Activated naive CD8-positive, alpha-beta T cell treated with anti-CD3 and anti-CD28 coated beads for 36 hours (primary cell): ENCODE results near the gene FAM53A. TPM values are rescaled to one million over a fixed set of nuclear protein-coding genes. Genes with fewer than 3 reads are reported as not detected.

Experiments used
- DNase-seq: peaks from one replicate; pipeline ENCODE4 v3.0.0; 2021
- H3K27ac Mint-ChIP-seq: one replicate; pipeline ENCODE4 v1.8.0; 2022; ENCODE audit warnings: mild to moderate bottlenecking, moderate library complexity, mixed read lengths
- H3K27me3 Mint-ChIP-seq: one replicate; pipeline ENCODE4 v1.8.0; 2022; ENCODE audit warnings: mild to moderate bottlenecking, mixed read lengths
- H3K36me3 Mint-ChIP-seq: one replicate; pipeline ENCODE4 v1.8.0; 2021; ENCODE audit warnings: mild to moderate bottlenecking, mixed read lengths
- H3K4me1 Mint-ChIP-seq: one replicate; pipeline ENCODE4 v1.8.0; 2021; ENCODE audit warnings: mixed read lengths
- H3K4me3 Mint-ChIP-seq: one replicate; pipeline ENCODE4 v1.8.0; 2022; ENCODE audit warnings: mild to moderate bottlenecking, moderate library complexity, mixed read lengths
- H3K9me3 Mint-ChIP-seq: one replicate; pipeline ENCODE4 v1.8.0; 2022; ENCODE audit warnings: mixed read lengths
- total RNA-seq, 2 experiments: library from RNA; stranded (reverse); gene quantifications; one replicate each; pipeline ENCODE4 v1.2.3, GENCODE V29; 2021

Gene FAM53A
- total RNA-seq, 2 experiments from 2014 or later, result 0.82 to 1.3 TPM

GRCh38 chr4:1621526-1621925, 62.6 kb downstream of the FAM53A start:
- no peak for DNase-seq
- no peaks in the 10 kb centered on the region for H3K36me3 Mint-ChIP-seq
- no peak overlapping the region for H3K27ac Mint-ChIP-seq
- no peaks in the 10 kb centered on the region for H3K4me1 Mint-ChIP-seq
- H3K9me3 Mint-ChIP-seq, result no peaks in the 10 kb centered on the region
- H3K27me3 Mint-ChIP-seq, result no peaks in the 10 kb centered on the region
- H3K4me3 Mint-ChIP-seq, result no peak overlapping the region

- H3K4me3 Mint-ChIP-seq, result no peak overlapping the region
- no peak overlapping the region for H3K27ac Mint-ChIP-seq
- H3K27me3 Mint-ChIP-seq, result no peaks in the 10 kb centered on the region
- no peaks in the 10 kb centered on the region for H3K36me3 Mint-ChIP-seq
- peaks cover 15% of the 10 kb centered on the region for H3K4me1 Mint-ChIP-seq
- DNase-seq, result no peak
- H3K9me3 Mint-ChIP-seq, result peaks cover 7% of the 10 kb centered on the region
These were observed 64.9 kb downstream of the FAM53A start for GRCh38 chr4:1619151-1619672.

- Mint-ChIP-seq H3K9me3 (peaks cover 7% of the 10 kb centered on the region), H3K36me3 (no peaks in the 10 kb centered on the region), H3K27me3 (no peaks in the 10 kb centered on the region), H3K4me3 (no peak overlapping the region), H3K4me1 (peaks cover 15% of the 10 kb centered on the region), H3K27ac (no peak overlapping the region)
- DNase-seq, result no peak
These were observed 65.7 kb downstream of the FAM53A start for GRCh38 chr4:1618438-1618837.

DNA sequence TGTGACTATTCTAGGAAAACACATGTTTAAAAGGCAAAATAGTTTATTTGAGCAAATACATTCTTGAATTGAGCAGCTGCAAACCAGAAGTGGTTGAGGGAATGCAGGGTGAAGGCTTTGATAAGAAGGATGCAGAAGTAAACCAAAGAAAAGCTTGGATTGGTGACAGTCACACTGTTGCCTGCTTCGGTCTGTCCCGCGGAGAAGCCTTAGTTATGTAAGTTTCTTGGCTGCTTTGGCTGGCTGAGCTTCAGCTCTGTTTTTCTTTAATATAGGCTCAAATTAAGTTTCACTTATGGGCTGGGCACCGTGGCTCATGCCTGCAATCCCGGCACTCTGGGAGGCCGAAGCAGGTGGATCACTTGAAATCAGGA, 67.6 kb downstream of the FAM53A start:
- H3K36me3 Mint-ChIP-seq, result no peaks in the 10 kb centered on the region
- H3K27me3 Mint-ChIP-seq, result no peaks in the 10 kb centered on the region
- no peak for DNase-seq
- peaks cover 7% of the 10 kb centered on the region for H3K9me3 Mint-ChIP-seq
- H3K4me1 Mint-ChIP-seq, result peaks cover 15% of the 10 kb centered on the region
- no peak overlapping the region for H3K27ac Mint-ChIP-seq
- H3K4me3 Mint-ChIP-seq, result no peak overlapping the region

DNA sequence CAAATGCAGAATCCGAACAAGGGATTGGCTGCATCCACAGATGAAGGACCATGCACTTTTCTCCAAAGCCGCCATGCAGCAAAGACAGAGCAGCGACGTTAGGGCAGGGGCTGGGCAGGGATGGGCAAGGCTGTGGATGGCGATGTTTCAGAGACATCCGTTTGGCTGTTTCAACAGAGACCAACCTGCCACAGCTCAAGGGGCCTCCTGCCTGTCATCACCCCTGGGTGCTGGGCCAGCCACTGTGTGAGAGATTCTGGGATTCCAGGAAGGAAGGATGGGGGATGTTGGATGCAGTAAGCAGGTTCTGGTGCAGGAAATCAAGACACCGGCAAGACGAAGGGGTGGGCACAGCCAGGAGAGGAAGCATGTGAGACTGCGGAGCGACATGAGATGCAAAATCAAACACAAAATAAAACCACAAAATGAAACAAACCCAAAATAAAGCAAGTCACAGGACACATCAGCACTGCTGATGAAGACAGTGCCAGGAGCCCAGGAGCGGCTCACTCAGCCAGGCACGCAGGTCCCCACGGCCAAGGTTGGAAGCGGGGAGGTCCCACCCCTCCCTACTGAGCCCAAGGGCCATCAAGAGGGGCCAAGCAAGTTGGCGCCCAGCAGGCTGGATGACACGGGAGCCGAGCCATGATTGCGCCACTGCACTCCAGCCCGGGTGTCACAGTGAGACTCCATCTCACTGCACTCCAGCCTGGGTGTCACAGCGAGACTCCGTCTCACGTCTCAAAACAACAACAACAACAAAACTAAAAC, 68.1 kb downstream of the FAM53A start:
- H3K9me3 Mint-ChIP-seq, result peaks cover 7% of the 10 kb centered on the region
- no peak overlapping the region for H3K4me3 Mint-ChIP-seq
- no peaks in the 10 kb centered on the region for H3K27me3 Mint-ChIP-seq
- no peak for DNase-seq
- no peak overlapping the region for H3K27ac Mint-ChIP-seq
- no peaks in the 10 kb centered on the region for H3K36me3 Mint-ChIP-seq
- H3K4me1 Mint-ChIP-seq, result peaks cover 15% of the 10 kb centered on the region

GRCh38 chr4:1614854-1615595, 69.1 kb downstream of the FAM53A start:
- Mint-ChIP-seq H3K9me3 (peaks cover 7% of the 10 kb centered on the region), H3K4me3 (no peak overlapping the region), H3K27ac (no peak overlapping the region), H3K27me3 (no peaks in the 10 kb centered on the region), H3K4me1 (peaks cover 15% of the 10 kb centered on the region), H3K36me3 (no peaks in the 10 kb centered on the region)
- DNase-seq, result no peak

DNA sequence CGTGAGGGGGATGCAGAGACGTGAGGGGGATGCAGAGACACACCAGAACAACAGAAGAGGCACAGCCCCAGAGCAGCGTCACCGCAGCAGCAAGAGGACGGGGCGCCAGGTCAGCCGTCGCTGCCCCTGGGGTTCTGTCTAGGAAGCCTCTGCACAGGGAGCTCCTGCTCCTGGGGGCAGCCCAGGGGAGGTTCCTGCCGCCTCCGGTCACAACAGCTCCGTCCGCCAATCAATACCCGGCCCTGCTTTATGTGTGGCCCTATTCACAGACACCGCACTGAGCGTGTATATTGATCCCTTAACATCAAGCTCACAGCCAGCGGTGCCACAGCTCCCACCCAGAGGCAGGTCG, 69.6 kb downstream of the FAM53A start:
- H3K27ac Mint-ChIP-seq, result no peak overlapping the region
- no peak overlapping the region for H3K4me3 Mint-ChIP-seq
- no peaks in the 10 kb centered on the region for H3K27me3 Mint-ChIP-seq
- peaks cover 7% of the 10 kb centered on the region for H3K9me3 Mint-ChIP-seq
- no peaks in the 10 kb centered on the region for H3K36me3 Mint-ChIP-seq
- H3K4me1 Mint-ChIP-seq, result peaks cover 15% of the 10 kb centered on the region
- DNase-seq, result no peak

DNA sequence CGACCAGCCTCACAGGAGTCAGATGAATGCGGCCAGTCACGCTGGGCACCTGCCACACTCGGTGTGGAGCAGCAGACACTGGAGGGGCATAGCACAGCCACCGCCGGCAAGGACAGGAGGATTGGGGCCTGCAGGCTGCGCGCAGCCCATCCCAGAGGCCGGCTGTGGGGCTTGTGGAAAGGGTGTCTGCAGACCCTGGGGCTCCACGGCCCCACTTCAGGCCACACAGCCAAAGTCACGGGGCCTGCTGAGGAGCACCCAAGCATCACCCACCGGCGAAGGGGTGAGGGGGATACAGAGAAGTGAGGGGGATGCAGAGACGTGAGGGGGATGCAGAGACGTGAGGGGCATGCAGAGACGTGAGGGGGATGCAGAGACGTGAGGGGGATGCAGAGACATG, 70.1 kb downstream of the FAM53A start:
- Mint-ChIP-seq H3K4me1 (peaks cover 15% of the 10 kb centered on the region), H3K36me3 (no peaks in the 10 kb centered on the region), H3K4me3 (no peak overlapping the region), H3K27me3 (no peaks in the 10 kb centered on the region), H3K27ac (no peak overlapping the region), H3K9me3 (peaks cover 7% of the 10 kb centered on the region)
- no peak for DNase-seq

DNA sequence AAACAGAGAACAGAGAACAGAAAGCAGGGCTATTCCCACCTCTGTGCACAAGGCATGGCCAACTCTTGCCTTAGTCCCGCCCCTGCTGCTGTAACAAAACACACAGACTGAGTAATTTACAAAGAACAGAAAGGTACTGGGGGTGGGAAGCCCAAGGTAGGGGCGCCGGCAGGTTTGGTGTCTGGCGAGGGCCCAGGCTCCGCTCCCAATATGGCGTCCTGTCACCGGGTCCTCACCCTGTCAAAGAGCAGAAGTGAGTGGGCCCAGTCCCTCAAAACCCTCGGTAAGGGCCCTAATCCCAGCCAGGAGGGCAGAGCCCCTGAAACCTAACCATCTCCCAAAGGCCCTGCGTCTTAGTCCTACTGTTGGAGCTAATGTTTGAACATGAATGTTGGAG, 71.0 kb downstream of the FAM53A start:
- no peaks in the 10 kb centered on the region for H3K36me3 Mint-ChIP-seq
- peaks cover 15% of the 10 kb centered on the region for H3K4me1 Mint-ChIP-seq
- H3K27ac Mint-ChIP-seq, result no peak overlapping the region
- no peak for DNase-seq
- no peak overlapping the region for H3K4me3 Mint-ChIP-seq
- H3K27me3 Mint-ChIP-seq, result no peaks in the 10 kb centered on the region
- H3K9me3 Mint-ChIP-seq, result peaks cover 7% of the 10 kb centered on the region

DNA sequence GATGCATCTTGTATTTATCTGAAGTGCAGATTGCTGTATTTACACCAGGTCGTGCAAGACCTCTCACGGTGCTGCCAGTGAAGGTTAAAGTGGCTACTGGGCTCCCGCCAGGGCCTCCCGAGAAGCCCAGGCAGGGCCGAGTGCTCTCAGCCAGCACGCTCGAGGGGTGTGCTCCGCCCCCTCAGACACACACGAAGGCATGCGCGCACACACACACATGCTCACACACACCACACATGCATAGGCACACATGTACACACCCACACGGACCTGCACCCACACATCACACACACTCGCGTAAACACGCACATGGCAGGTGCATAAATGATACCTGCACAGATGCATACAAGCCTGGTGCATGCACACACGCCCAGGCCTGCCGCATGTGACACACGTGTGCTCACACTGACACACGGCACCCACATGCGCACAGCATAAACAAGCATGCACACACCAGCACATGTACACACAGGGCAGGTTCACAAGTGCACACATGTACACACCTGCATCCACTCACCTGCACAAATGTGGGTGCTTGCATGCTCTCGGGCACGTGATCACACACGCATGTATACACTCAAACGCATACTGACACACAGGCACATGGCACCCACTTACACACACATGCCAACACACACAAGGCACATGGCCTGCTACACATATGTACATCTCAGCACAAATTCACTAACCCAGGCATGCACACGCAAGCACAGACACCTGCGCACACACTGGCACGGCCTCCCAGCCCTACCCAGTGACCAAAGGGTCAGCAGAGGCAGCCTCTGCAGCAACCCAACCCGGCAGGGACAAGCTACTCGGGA, 71.6 kb downstream of the FAM53A start:
- Mint-ChIP-seq H3K27me3 (no peaks in the 10 kb centered on the region), H3K4me3 (no peak overlapping the region), H3K27ac (no peak overlapping the region), H3K36me3 (no peaks in the 10 kb centered on the region), H3K4me1 (peaks cover 15% of the 10 kb centered on the region), H3K9me3 (peaks cover 7% of the 10 kb centered on the region)
- no peak for DNase-seq

DNA sequence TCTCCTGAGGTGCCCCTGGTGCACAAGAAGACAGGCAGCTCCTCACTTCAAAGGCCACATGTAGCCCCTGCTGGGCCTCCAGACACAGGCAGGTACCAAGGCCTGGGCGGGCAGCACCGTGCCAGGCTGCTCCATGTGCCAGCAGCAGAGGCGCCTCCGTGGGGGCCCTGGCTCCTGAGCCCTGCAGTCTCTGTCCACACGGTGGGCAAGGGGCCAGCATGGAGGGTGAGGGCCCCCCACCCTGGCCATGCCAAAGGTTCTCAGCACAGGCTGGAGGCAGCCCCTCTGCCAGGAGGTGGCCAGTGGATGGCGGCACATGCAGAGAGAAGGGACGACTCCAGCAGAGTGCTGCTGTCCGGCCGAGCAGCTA, 72.6 kb downstream of the FAM53A start:
- no peaks in the 10 kb centered on the region for H3K27me3 Mint-ChIP-seq
- no peak for DNase-seq
- H3K4me1 Mint-ChIP-seq, result peaks cover 15% of the 10 kb centered on the region
- no peak overlapping the region for H3K27ac Mint-ChIP-seq
- H3K9me3 Mint-ChIP-seq, result peaks cover 7% of the 10 kb centered on the region
- no peaks in the 10 kb centered on the region for H3K36me3 Mint-ChIP-seq
- no peak overlapping the region for H3K4me3 Mint-ChIP-seq

DNA sequence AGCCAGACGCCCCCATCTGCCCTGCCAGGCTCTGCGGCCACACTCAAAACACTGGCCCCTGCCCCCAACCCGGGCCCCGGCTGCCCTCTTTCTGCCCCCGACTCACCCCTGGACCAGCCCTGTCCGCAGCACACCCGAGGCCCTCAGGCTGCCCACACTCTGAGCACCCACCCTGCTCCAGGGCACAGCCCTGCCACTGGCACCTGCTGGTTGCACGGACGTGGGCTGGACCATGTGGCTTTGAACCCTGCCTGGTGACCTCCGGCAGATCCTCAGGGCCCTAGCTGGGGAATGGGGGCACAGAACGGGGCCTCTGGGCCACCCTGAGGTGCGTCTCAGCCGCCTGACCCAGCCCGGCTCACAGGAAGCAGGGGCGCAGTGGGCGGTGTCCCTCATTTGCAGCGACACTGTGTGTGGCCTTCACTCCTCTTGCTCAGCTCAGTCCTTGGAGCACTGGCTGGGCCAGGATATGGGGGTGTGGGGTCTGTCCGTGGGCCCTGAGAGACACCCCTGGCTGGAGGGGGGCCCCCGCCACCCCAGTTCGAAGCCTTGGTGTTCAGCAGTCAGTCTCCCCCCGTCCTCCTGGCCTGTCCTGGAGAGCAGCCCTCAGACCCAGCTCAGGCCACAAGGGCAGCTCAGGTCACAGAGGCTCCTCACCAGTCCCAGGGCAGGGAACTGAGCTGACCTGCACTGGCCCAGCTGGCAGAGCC, 73.2 kb downstream of the FAM53A start:
- Mint-ChIP-seq H3K36me3 (no peaks in the 10 kb centered on the region), H3K9me3 (peaks cover 7% of the 10 kb centered on the region), H3K4me3 (no peak overlapping the region), H3K4me1 (peaks cover 17% of the 10 kb centered on the region), H3K27ac (no peak overlapping the region), H3K27me3 (no peaks in the 10 kb centered on the region)
- no peak for DNase-seq

- Mint-ChIP-seq H3K36me3 (no peaks in the 10 kb centered on the region), H3K27ac (no peak overlapping the region), H3K27me3 (no peaks in the 10 kb centered on the region), H3K4me1 (peaks cover 15% of the 10 kb centered on the region), H3K9me3 (peaks cover 6% of the 10 kb centered on the region), H3K4me3 (no peak overlapping the region)
- DNase-seq, result no peak
These were observed 74.0 kb downstream of the FAM53A start for GRCh38 chr4:1609901-1610790.
